ENCODE data around the gene DKK1.

- TF ChIP-seq JUND (IDR thresholded peaks at IDR 0.05) (no peak), CTCF (IDR thresholded peaks at IDR 0.05; ENCODE audit: low read depth, low read length, missing input control) (no peak), FOXA1 (IDR thresholded peaks at IDR 0.05) (no peak), GABPA (IDR thresholded peaks at IDR 0.05 in 1 of 2, conservative IDR thresholded peaks at IDR 0.05 in 1 of 2) (no peak), NR2F2 (IDR thresholded peaks at IDR 0.05) (no peak), SP1 (IDR thresholded peaks at IDR 0.05) (no peak), MAX (IDR thresholded peaks at IDR 0.05) (no peak), RXRA (IDR thresholded peaks at IDR 0.05) (no peak), TAF1 (conservative IDR thresholded peaks at IDR 0.05) (no peak), RAD21 (IDR thresholded peaks at IDR 0.05) (no peak), ZBTB33 (IDR thresholded peaks at IDR 0.05) (no peak), YY1 (IDR thresholded peaks at IDR 0.05) (no peak)
- TF ChIP-seq, protein P1, sequence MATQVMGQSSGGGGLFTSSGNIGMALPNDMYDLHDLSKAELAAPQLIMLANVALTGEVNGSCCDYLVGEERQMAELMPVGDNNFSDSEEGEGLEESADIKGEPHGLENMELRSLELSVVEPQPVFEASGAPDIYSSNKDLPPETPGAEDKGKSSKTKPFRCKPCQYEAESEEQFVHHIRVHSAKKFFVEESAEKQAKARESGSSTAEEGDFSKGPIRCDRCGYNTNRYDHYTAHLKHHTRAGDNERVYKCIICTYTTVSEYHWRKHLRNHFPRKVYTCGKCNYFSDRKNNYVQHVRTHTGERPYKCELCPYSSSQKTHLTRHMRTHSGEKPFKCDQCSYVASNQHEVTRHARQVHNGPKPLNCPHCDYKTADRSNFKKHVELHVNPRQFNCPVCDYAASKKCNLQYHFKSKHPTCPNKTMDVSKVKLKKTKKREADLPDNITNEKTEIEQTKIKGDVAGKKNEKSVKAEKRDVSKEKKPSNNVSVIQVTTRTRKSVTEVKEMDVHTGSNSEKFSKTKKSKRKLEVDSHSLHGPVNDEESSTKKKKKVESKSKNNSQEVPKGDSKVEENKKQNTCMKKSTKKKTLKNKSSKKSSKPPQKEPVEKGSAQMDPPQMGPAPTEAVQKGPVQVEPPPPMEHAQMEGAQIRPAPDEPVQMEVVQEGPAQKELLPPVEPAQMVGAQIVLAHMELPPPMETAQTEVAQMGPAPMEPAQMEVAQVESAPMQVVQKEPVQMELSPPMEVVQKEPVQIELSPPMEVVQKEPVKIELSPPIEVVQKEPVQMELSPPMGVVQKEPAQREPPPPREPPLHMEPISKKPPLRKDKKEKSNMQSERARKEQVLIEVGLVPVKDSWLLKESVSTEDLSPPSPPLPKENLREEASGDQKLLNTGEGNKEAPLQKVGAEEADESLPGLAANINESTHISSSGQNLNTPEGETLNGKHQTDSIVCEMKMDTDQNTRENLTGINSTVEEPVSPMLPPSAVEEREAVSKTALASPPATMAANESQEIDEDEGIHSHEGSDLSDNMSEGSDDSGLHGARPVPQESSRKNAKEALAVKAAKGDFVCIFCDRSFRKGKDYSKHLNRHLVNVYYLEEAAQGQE (IDR thresholded peaks at IDR 0.05) = no peak
- TF ChIP-seq, protein P2, sequence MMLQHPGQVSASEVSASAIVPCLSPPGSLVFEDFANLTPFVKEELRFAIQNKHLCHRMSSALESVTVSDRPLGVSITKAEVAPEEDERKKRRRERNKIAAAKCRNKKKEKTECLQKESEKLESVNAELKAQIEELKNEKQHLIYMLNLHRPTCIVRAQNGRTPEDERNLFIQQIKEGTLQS (IDR thresholded peaks at IDR 0.05) = no peak
Measured at GRCh38 chr10:52326382-52326781, 12.3 kb downstream of the DKK1 start.
